HG03159 (cell line): Measurements from ENCODE around the gene SERPINI1.

Experiments used
- ATAC-seq: cut with Tn5 transposase; IDR thresholded peaks from one replicate; pipeline ENCODE4 v1.9.1; 2021; ENCODE audit warnings: mild to moderate bottlenecking, moderate library complexity; ENCODE audit not compliant: unreplicated experiment

Gene SERPINI1

DNA sequence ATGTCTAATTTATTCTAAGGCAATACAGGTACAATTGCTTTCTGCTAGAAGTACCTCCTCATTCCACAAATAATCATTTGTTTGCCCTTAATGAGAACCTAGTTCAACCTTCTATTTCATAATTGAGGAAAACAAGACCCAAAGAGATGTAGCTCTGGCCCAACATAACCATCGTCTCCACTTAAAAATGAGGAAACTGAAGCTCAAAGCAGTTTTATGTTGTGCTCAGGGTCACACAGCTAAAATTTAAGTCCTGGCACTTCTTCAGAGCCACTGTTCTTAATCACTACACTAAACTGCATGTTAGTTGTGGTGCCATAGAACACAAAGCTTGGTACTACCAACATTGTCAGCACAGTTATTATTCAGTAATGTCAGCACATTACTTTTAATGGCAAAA, 108.0 kb downstream of the SERPINI1 start:
- peak; percentile 16 for ATAC-seq

DNA sequence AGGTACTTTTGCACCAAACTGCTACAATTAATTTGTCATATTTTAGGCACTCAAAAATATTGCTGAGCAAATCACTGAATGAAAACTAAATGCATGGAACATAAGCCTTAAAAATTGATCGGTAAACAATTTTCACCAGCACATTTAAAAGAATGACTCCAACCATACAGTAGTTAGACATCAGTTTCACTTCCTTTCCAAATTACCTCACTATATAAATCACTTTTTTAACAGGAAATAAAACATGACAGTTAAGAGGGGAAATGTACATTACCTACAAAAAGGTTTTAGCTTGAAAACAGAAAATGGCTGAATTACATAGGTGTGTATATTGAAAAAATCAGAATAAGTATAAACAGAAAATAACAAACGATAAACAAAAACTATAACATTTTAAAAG, 108.4 kb downstream of the SERPINI1 start:
- peak; percentile 71 for ATAC-seq

DNA sequence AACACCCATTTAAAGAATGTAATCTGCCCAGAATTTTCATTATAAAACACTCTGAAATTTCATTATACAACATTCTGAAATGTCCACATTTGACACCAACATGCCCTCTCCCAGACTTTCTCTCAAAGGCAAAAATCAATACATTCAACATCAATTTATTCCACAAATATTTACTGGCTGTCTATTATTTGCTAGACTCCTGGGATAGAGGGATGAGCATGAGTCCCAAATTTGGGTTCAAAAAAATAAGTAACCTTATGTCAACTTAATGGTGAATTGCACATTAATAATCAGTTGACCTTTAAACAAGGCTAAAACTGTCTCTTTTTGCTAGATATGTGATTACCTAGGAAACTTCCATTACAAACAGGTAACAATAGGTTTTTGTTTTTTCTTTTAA, 109.0 kb downstream of the SERPINI1 start:
- no peak for ATAC-seq

DNA sequence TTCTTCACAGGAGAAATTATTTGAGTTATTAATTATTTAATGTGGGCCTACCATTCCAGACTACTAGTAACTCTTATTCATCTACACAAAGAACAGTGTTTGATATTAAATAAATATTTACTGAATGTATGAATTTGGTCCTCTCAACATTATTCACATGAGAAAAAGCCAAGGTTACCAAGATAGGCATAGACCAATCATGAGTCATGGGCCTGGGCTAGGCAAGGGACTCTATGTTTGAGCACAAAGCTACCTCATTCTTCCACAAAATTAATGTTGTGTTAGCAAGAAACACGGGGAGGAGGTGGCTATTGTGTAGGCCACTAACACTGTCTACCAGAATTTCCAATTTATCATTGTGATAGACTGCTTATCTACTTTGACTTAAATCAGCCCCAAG, 115.7 kb downstream of the SERPINI1 start:
- no peak for ATAC-seq

DNA sequence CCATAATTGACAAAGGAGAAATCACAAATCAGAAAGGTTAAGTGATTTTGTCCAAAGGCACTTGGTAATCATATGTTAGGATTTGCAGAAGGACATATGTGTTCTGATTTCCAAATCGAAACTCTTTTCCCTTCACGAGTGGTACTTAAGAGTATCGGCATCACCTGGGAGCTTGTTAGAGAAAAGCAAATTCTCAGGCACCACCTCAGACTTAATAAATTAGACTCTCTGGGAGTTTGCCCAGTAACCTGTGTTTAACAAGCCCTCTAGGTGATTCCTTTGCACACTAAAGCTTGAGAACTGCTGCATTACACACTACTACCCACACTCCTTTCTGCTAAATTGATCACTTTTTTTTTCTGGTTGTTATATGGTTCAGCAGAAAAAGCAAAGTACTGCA, 116.2 kb downstream of the SERPINI1 start:
- no peak for ATAC-seq

DNA sequence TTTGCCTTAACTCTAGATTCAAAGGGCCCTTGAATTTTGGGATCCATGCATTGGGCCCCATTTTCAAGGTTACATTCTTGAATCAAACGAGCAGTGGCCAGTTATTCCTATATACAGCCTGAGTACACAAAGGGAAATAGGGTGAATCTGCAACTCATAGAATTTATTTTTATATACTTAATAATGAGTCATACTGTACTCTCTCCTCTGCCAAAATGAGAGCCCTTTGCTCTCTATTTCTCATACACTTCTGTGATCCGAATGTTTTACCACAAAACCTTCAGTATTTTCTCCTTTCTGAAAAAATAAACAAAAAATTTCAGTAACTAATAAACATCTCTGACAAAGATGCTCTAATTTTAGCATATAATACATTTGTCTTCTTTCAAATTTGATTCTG, 116.7 kb downstream of the SERPINI1 start:
- ATAC-seq: no peak

DNA sequence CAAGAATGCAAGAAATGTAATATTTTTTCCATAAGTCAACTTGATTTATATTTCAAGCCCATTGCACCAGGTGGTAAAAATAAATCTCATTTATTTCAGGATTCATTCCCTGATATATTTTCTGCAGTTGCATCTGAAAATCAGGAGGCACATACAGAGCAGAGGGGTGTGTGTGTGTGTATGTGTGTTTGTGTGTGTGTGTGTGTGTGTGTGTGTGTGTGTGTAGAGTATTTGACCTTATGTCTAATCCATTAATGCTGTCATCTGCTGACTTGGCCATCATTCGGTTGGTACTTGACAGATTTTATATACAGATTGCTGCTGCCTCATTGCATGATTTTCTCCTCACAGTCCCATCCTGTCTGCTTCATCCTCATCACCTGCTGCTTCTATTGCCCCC, 118.5 kb downstream of the SERPINI1 start:
- no peak for ATAC-seq

DNA sequence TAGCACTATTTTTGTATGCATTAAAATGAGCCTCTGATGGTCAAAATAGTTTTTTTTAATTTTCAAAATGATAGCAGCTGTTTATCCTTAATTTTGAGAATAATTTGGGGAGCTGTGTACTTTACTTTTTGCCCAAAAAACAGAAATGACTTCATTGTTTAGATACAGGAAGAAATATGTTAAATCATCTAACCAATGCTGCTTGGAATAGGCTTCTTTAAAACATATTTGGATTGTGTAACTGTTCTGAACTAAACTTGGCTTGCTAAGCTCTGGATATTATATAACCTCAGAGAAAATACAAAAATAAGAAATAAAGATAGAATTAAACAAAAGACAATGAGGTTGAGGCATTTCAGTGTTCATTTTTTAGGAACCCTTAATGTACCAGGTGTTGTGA, 119.3 kb downstream of the SERPINI1 start:
- ATAC-seq: no peak

DNA sequence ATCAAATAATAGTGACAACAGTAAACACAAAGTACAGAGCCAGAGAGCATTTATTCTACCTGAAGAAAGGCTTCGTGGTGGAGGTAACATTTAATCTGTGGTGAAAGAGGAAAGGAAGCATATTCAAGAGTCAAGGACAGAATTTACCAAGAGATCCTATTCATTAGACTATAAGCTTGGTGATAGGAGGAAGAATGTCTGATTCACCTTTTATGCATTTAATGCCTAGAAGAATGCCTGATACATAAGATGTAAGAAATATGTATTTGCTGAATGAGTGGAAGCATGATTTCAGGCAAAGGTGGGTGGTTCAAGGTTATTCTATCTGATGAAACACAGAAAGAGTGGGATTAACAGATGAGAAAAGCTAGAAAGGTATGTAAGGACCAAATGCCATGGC, 119.8 kb downstream of the SERPINI1 start:
- ATAC-seq: no peak

DNA sequence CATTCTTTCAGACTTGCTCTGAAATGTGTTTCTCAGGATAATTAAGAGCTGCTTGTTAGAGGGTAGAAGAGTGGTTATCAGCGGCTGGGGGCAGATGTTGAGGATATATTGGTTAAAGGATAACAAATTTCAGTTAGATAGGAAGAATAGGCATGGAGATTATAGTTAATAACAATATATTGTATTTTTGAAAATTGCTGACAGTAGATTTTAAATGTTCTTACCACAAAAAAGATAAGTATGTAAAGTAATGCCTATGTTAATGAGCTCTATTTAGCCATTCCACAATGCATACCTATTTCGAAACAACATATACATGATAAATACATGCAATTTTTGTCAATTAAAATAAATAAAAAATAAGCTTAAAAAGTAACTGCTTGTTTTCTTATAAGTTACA, 123.3 kb downstream of the SERPINI1 start:
- no peak for ATAC-seq

DNA sequence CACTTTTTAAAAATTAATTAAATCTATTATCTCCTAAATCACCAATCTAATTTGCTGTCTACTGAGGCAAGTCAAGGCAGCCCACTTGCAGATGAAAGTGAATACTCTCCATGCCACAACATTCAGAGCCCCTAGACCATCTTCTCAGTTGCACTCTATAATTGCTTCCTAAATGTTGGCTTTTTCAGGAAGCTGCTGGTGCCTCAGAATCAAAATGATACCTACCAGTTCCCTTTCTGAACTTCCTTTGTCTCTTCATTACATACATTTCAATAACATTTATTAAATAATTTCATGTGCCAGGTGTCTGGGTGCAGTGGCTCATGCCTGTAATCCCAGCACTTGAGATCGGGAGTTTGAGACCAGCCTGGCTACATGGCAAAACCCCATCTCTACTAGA, 124.1 kb downstream of the SERPINI1 start:
- ATAC-seq: no peak

DNA sequence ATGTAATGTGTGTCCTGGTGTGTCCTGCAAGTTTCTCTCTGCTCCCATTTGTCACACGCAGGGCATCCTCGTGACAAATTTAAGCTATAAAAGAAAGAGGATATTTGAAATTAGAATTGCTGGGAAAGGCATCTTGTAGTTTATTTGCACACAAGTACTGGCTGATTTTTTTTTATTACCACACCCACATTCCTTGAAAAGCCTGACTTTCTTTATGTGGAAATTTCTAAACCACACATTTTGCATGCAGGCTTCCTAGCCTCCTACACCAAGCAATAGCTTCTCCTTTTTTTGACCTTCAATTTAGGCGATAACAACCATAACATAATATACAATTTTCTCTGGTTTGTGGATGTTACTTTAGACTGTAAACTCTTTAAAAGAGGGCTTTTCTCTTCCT, 126.1 kb downstream of the SERPINI1 start:
- ATAC-seq: no peak

DNA sequence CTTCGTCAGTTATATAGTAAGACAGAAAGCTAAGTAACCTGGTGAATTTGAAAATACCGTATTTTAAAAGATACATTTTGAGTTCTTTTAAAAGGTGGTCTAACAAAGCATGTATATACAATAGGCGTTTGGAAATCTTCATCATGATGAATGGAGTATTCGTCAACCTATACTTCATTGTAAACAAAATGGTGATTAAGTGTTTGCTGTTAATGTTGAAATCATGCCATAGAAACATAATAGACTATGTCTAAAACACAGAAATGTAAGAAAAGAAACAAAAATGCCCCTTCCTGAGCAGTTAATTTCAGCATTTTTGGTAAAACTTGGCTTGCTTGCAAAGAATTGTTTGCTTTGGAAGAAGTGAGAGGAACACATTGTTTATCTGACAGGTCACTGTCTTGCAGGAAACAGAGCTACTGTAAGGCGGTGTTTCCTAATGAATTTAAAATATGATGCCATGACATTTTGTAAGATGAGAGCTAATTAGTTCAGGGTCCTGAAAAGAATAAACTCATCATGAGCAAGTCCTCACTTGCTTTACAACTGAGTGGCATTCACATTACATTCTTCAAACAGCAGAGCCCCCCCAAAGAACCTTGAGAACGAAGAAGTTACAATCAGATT, 126.7 kb downstream of the SERPINI1 start:
- ATAC-seq: no peak

DNA sequence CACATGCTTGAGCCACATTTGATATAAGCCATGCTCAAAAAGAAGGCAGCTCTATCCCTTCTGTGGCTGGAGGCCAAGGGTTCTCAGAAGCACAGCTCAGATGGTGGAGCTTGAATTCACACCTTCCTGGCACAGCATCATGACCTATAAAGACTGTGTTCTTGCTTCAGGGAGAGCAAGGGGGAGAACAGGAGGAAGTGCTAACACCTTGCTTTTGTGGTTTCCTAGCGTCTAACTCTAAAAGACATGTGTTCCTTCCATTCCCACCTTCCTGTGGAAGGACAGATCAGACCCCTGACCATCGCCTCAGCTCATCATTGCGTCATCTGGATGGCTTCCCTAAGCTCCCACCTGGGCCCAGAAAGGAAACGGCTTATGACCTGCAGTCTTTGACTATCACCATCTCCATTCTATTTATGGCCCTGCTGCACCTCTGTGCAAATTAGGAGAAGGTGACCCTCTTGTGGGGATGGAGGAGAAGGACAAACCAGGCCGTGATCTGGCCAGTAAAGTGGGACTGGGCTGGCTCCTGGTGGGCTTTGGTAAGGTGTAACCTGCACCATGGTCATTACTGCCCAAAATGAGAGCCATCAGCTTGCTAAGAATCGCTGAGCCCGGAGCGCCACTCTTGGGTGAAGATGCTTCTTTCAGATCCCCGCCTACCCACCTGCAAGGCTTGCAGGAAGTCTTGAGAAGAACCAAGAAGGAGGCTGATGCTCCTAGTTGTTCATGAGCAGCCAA, 128.5 kb downstream of the SERPINI1 start:
- peak; percentile 39 for ATAC-seq

DNA sequence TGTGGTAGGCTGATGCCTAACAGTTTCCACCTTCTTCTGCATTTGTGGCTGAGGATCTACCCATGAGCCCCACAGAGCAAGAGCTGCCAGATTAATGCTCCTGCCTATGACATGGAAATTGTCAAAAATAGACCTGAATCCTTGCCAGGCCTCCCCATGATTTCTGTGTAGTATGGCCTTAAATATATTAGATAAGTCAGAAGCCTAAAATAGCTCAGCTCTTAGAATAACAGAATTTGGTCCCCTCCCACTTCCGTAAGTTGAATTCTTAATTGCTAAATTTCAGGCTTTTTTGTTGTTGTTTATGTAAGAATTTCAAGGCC, 129.0 kb downstream of the SERPINI1 start:
- no peak for ATAC-seq

DNA sequence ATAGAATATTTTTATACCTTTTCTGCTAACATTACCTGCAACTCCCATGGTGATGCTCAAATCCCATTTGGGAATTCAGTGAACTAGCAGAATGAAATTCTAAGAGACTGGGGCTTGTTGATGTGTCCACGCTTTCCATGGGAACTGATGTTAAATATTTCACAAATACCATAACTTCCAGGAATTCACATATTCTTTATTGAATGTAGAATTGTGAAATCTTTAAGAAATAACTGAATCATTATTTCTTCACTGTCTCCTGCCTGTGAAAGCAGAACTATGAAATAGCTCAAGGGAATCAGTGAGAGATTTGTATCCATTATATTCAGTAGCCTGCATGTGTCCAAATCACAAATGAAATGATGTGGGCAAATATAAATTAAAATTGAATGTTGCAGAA, 130.8 kb downstream of the SERPINI1 start:
- ATAC-seq: no peak

DNA sequence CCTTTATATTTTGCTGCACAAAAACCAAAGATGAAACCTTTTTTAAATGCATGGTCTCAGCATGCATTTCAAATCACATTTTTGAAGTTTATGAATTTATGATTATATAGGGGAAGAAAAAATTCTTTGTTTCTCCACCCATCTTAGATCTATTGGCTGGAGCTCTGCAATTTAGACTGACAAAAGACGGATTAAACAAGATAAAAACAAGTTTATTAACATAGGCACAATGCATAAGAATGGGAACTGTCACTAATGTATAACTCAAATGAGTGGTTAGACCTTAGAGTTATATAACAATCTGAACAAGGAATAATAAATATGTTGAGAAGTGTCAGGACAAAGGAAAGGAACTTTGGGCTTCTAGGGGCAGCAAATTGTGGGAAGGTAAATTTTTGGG, 132.5 kb downstream of the SERPINI1 start:
- no peak for ATAC-seq

DNA sequence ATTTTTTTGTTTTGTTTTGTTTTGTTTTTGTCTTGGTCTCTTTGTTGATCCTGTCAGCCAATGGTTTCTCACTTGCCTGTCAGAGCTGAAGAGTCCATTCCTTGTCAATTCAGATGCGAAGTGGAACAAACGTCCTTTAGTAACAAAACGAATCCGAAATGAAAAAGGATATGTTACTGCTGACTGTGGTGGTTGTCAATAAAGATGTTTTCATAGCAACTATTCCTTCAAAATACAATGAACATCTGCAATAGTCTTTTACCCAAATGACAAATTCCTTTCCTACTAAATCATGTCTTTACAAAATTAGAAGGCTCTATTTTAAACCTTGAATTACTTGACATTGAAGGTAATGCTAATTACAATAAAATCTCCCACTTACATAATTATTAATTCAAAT, 134.7 kb downstream of the SERPINI1 start:
- no peak for ATAC-seq

DNA sequence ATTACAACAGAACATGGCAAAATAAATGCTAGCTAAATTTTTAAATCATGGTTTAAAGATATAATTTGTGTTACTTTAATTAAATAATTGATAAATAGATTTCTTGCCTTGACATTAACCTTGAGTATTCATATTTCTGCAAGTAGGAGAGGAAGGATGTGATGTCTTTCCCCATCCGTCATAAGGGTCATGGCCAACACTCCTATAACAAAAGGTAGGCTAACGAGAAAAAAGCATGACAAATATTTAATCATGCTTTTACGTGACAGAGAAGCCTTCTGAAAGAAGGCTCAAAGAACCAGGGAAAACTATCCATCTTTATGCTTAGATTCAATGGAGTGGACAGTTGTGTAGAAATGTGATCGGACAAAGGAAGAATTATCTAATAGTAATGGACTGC, 135.2 kb downstream of the SERPINI1 start:
- ATAC-seq: no peak

DNA sequence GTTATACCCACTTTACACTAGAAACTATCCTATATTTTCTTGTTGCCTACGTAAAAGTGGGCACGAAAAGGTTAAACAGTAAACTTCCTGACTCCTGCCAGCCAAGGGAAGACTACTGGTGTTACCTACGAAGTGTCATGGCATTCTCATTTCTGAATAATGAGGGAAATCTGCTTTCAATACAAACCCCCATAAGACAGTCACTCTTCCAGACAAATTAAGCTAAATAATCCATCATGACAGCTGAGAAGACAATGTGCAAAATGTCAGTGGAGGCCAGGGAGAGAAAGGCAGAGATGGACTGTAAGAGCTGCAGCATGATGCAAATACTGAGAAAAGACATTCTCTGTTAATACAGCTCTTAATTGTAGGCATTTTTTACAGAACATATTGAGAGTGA, 136.5 kb downstream of the SERPINI1 start:
- no peak for ATAC-seq

DNA sequence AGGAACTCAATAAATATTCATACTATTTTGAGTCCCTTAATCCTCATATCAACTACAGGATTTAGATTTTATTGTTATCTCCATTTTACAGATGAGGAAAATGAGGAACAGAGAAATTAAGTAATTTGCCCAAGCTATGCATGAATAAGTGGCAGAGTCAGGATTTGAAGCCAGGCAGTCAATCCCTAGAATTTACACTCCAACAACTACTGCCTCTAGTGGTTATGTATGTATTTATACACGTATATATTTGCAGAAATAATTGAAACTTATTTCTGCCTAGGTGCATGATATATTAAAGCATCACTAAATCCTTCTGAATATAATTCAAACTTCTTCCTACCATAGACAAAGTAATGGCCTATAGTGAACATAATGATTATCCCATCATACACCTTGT, 137.4 kb downstream of the SERPINI1 start:
- ATAC-seq: no peak

DNA sequence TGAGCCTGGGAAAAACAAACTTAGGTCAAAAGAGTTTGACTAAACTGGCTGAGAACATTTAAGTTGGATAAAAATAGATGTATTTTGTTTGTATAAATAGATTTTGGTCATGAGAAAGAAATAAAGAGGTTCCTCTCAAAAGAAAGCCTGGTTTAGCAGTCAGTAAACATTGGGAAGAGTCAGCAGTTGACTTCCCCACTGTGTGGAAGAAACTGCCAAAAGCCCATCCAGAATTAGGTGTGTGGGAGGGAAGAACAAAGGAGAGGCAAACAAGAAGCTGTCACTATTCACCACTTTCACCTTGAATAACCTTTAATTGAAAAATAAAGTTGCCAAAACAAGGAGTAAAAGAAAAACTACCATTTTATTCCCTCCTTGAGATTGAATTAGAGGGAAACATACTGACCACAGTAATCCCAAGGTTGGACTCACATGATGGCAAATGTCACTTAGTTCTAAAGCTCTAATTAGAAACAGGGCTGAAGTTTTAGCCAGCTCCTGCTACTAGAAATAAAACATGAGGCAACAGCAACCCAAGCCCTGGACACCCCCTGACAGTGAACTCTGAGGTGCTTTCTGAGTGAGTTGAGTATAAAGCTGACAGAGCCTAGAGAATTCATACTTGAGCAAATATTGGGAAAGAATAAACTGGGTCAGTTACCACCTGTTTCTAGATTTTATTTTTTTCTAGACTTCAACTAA, 139.3 kb downstream of the SERPINI1 start:
- no peak for ATAC-seq
